Measurements from ENCODE around the gene FUBP1.
"Not testable (repeated sequence)": the region's sequence is repeated elsewhere in the genome, so short reads cannot be mapped to it uniquely, and the experiment has no call there.

Gene FUBP1

GRCh38 chr1:77978969-77979876, at the start of gene FUBP1:
FUBP1 (minus strand) TSS chr1:77979072; CDS start chr1:77979004, 68 bp downstream.
- DNase-seq = peak; percentile 92

GRCh38 chr1:78021134-78021533, 42.3 kb upstream of the FUBP1 start:
- not testable (repeated sequence) for DNase-seq

GRCh38 chr1:78019024-78019423, 40.2 kb upstream of the FUBP1 start:
- no peak for DNase-seq

GRCh38 chr1:78015148-78015547, 36.3 kb upstream of the FUBP1 start:
- no peak for DNase-seq

GRCh38 chr1:78011050-78011449, 32.2 kb upstream of the FUBP1 start:
- DNase-seq = no peak

GRCh38 chr1:78009836-78010235, 31.0 kb upstream of the FUBP1 start:
- DNase-seq = no peak

DNA sequence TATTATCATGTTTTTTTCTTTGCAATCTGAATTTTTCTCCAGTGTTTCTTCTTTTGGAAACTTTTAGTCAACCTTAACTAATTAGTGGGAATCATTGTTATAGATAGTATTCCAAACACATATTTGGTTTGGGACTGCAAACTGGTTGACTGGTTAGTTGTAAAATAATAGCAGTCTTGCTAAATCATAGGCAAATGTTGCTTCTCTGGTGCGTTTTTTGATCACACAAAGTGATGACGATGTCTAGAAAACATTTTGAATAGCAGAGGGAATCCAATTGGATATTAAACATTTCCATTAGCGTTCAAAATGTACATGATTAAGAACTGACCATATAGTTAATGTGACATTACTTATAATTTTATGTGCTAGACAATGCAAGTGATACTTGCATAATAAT, 30.4 kb upstream of the FUBP1 start:
- no peak for DNase-seq

DNA sequence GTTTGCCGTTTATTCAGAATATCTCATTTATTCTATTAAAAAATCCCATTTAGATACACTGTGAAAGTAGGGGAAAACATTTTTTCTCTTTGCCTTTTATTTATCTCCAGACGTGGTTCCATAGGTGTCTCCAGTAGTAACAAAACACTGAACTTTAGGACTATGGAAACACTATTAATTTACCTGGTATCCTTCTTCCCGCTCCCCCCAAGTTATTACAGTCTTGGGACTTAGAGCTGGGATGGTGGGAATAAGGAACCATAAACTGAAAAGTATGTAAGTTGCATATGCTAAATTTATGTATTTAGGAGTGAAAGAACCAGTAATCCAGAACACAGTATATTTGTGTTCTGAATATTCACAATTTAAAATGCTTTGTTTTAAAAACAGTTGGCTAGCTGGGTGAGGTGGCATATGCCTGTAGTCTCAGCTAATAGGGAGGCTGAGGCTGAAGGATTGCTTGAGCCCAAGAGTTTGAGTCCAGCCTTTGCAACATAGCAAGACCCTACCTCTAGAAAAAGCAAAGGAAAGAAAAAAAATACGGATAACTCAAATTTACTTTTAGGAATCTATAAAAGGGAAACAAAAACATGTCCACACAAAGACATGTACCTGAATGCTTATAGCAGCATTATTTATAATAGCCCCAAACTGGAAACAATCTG, 28.9 kb upstream of the FUBP1 start:
- no peak for DNase-seq

- no peak for DNase-seq
Measured at GRCh38 chr1:78006521-78006920, 27.6 kb upstream of the FUBP1 start.

GRCh38 chr1:78005755-78006154, 26.9 kb upstream of the FUBP1 start:
- no peak for DNase-seq

DNA sequence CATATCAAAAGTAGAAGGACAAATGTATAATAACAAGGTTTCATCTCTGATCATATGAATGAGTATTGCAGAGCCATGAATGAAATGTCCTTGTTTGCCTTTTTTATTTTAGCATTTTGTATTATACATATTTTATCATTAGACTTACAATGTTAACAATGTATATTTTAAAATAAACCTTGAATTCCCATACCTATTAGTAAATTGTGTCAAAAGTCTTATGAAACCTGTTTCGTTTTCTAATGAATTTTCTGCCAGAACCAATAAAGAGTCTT, 26.5 kb upstream of the FUBP1 start:
- no peak for DNase-seq

GRCh38 chr1:78004719-78005447, 26.0 kb upstream of the FUBP1 start, which contains the start of gene DNAJB4:
DNAJB4 (plus strand) TSS chr1:78004939; CDS start chr1:78005111, 172 bp downstream.
- DNase-seq = peak; percentile 44

DNA sequence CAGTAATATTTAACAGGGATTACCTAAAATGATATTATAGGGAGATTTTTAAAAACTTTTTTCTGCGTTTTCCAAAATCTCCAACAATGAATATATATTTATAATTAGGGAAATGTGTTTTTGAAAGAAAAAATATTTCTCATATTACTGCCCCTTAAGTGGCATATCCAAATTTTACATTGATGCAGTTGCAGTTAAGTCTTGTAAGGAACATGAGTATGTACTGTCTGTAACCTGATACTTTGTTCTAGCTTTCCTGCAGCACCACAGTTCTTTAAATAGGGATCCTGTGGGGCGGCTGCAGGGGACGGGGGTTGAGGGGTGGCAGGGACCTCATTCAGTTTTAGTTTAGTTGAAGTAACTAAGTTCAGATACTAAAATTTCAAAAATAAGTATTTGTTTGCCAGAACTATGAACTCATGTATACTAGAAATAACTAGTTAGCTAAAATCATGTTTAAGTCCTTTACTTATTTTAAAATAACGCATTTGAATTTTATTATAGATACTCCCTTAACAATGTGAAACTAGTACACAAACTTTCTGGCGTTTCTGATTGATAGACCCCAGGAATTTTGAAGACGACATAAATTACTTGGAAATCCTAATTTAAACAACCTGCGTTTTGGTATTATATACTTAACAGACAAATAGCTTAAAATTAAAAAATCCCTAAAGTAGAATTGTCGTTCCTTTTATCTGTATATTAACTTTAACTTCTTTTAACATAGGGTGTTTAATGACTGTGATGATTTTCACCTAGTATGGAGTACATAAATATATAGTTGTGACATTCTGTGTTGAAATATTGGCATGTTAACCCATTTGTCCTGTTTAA, 25.2 kb upstream of the FUBP1 start:
- peak; percentile 28 for DNase-seq

GRCh38 chr1:78003070-78003746, 24.3 kb upstream of the FUBP1 start:
- no peak for DNase-seq

- DNase-seq = not testable (repeated sequence)
Measured at GRCh38 chr1:78000536-78000935, 21.7 kb upstream of the FUBP1 start.

DNA sequence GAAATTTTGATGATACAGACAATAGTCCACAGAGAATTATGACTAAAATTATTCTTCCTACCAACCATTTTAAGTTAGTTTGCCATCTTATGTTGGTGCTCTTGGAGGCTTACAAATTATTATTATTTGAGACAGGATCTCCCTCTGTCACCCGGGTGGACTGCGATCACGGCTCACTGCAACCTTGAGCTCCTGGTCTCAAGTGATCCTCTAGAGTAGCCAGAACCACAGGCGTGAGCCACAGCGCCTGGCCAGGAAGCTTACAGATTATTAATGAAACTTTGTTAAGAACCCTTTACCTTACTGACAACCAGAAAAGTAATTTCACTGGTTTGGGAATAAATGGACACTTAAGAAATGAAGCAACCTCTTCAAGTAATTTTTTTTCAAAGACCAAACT, 17.9 kb upstream of the FUBP1 start:
- DNase-seq = no peak

DNA sequence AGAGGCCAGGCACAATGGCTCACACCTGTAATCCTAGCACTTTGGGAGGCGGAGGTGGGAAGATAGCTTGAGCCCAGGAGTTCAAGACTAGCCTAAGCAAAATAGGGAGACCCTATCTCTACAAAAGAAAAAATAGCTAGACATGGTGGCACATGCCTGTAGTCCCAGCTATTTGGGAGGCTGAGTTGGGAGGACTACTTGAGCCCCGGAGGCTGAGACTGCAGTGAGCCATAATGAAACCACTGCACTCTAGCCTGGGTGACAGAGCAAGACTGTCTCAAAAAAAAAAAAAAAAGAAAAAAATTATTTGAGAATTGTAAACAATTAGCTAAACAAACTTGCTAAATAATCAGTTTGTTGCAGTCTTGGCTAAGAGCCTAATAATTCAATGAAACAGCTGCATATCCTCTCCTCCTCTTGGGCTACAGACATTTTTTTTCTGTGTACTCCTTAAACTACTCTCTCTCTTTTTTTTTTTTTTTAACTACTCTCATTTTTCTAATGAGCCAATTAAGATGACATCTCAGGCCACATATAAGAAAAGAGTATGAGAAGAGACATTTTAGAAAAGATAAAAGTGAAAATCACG, 15.3 kb upstream of the FUBP1 start:
- no peak for DNase-seq

GRCh38 chr1:77991638-77992037, 12.8 kb upstream of the FUBP1 start:
- no peak for DNase-seq

DNA sequence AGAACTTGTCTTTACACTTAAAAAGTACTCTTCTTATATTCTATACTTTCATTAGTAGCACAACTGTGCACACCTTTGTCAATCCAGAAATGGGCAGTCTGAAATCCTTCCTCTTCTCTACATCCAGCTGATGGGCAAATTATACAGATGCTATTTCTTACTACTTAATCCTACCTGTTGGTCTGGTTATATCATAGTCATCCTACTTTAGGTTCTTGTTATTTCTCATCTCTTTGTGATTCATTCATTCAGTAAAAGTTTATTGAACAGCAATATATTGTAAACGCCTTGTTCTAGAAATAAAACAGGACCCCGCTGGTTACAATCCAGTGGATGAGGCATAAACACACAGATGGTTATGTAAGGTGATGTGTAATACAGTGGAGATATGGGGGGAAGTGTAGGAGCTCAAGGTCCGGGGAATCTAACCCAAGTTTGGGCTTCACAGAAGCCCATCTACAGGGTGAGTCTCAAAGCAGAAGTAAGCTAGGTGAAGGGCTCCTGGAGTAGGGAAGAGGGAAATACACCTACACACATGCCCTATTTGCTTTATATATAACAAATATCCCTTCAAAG, 11.8 kb upstream of the FUBP1 start:
- DNase-seq = no peak

DNA sequence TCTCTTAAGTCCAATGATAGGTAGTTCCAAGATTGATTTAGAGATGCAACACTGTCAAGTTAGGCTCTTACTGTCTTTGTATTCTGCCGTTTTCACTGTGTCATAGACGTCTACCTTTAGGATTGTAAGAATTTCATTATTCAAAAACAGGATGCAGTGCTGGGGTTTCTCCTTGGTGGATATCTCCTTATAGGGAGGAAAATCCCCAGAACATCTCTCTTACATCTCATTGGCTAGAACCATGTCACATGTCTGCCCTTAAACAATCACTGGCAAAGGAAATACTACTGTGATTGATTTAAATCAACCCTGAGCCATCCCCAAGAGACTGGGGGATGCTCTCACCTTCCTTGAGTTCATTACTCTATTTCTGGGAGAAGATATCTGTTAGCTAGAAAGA, 10.9 kb upstream of the FUBP1 start:
- no peak for DNase-seq

DNA sequence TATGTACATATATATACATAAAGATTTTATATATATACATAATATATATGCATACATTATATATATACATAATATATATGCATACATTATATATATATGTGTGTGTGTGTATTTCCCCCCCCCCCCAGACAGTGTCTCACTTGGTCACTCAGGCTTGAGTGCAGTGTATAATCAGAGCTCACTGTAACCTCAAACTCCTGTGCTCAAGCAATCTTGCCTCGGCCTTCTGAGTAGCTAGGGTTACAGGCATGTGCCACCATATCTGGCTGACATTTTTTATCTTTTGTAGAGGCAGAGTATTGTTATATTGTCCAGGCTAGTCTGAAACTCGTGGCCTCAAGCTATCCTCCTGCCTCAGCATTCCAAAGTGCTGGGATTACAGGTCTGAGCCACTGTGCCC, 9.0 kb upstream of the FUBP1 start:
- DNase-seq = no peak
